ENCODE results near the gene PTDSS2.
A peak's percentile ranks its signal among the peaks of the same experiment; 100 is the strongest.

DNA sequence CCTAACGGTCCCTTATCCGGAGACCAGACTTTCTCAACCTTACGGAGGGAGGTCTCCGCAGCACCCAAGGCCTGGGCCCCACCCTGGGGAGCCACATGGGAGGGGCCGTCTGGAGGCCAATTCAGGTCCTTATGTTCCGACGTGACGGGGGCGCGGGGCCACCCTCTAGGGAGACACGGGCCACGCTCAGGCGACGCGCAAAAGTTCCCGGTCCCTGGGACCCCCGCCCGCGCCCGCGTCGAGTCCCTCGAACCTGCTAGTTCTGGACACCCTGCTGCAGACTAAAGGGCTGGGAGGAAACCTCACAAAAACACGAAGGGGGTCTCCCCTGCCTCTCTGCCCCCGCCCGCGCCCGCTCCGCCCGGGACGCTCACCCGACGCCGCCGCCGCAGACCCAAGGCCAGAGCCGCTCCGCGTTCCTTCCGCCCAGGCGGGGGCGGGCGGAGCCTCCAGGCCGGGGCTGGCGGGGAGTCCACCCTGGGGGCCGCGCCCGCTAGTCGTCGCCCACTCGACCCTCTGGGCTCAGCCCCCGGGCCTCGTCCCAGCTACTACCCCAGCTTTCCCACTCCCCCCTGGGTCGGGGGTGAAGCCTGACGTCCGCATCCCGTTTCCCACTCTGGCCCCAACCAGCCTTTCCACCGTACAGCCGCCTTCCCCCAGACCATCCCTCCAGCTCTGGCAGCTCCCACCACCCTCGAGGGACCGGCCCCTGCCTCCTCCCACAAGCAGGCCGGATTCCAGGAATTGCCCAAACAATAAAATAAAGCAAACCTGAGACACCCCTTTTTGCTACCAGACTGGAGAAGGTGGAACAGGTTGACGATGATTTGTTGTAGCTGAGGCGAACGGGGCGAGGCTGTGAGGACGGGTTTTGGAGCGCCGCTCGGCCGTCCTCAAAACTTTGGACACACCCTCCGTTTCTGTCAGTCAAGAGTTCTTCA is 54.2 kb downstream of the PTDSS2 start:
- TF ChIP-seq, protein P1, sequence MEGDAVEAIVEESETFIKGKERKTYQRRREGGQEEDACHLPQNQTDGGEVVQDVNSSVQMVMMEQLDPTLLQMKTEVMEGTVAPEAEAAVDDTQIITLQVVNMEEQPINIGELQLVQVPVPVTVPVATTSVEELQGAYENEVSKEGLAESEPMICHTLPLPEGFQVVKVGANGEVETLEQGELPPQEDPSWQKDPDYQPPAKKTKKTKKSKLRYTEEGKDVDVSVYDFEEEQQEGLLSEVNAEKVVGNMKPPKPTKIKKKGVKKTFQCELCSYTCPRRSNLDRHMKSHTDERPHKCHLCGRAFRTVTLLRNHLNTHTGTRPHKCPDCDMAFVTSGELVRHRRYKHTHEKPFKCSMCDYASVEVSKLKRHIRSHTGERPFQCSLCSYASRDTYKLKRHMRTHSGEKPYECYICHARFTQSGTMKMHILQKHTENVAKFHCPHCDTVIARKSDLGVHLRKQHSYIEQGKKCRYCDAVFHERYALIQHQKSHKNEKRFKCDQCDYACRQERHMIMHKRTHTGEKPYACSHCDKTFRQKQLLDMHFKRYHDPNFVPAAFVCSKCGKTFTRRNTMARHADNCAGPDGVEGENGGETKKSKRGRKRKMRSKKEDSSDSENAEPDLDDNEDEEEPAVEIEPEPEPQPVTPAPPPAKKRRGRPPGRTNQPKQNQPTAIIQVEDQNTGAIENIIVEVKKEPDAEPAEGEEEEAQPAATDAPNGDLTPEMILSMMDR (IDR thresholded peaks at IDR 0.05; ENCODE audit: low read depth, low read length): no peak
- TF ChIP-seq POLR2A (IDR thresholded peaks at IDR 0.05; ENCODE audit: extremely low read depth, insufficient read length): peak; percentile 11

All from NB4 (cell line).